Measurements from ENCODE around the gene EEF1AKMT3. TPM values are rescaled to one million over a fixed set of nuclear protein-coding genes. Genes with fewer than 3 reads are reported as not detected.
"Not testable (repeated sequence)": the region's sequence is repeated elsewhere in the genome, so short reads cannot be mapped to it uniquely, and the experiment has no call there.

The EEF1AKMT3 gene
- total and polyA plus RNA-seq, 2 experiments from 2014 or later = 1.3 to 5.3 TPM

- no peak for TF ChIP-seq ZNF462 (CRISPR knock-in tag; IDR thresholded peaks at IDR 0.05)
Observed at GRCh38 chr12:57816855-57817151, 44.4 kb downstream of the EEF1AKMT3 start (continued).

GRCh38 chr12:57817261-57817989 lies 45.0 kb downstream of the EEF1AKMT3 start:
- Mint-ChIP-seq H3K27ac (no peak overlapping the region), H3K4me3 (no peak overlapping the region), H3K4me1 (peaks cover 11% of the 10 kb centered on the region), H3K9me3 (no peaks in the 10 kb centered on the region), H3K36me3 (ENCODE audit: low read depth) (peaks cover 20% of the 10 kb centered on the region), H3K27me3 (ENCODE audit: insufficient read depth, low read depth, poor library complexity) (peaks cover 19% of the 10 kb centered on the region)
- Histone ChIP-seq H3K9me2 (ENCODE audit: insufficient read depth) (no peaks in the 10 kb centered on the region; the same call in 1 of the 2 replicates), H3K4me1 (ENCODE audit: insufficient read depth) (0 out of 2 replicates have a peak, but pooled peaks cover 5% of the 10 kb centered on the region), H3K4me3 (no peak overlapping the region), H3K27me3 (ENCODE audit: insufficient read depth) (no peaks in the 10 kb centered on the region), H3K79me2 (replicated peaks; ENCODE audit: insufficient read depth) (no peaks in the 10 kb centered on the region), H3K4me2 (no peak overlapping the region), H2AFZ (no peak overlapping the region), H3F3A (replicated peaks; ENCODE audit: low read depth) (peaks cover 7% of the 10 kb centered on the region; the same call in 1 of the 2 replicates), H3K36me3 (ENCODE audit: insufficient read depth) (no peaks in the 10 kb centered on the region), H4K20me1 (replicated peaks; ENCODE audit: insufficient read depth) (no peaks in the 10 kb centered on the region; the same call in 1 of the 2 replicates), H3K27ac (ENCODE audit: low read depth) (0 out of 2 replicates have a peak overlapping the region, but pooled peaks have one; percentile 39)
- ATAC-seq (no peak), DNase-seq (ENCODE audit: low spot score) (no peak)
- TF ChIP-seq ZNF331 (CRISPR knock-in tag; IDR thresholded peaks at IDR 0.05; ENCODE audit: low read depth) (no peak), NANOG (IDR thresholded peaks at IDR 0.05; ENCODE audit: borderline replicate concordance) (no peak), ZNF114 (CRISPR knock-in tag; IDR thresholded peaks at IDR 0.05) (no peak), CREB1 (CRISPR knock-in tag; IDR thresholded peaks at IDR 0.05; ENCODE audit: low read depth) (no peak), POLR2AphosphoS5 (IDR thresholded peaks at IDR 0.05; ENCODE audit: low read depth) (no peak)

- H3F3A ChIP-seq (replicated peaks; ENCODE audit: low read depth); H3K27ac Mint-ChIP-seq; H3K4me2 ChIP-seq; H3K36me3 ChIP-seq (ENCODE audit: insufficient read depth); H3K4me3 ChIP-seq; ATAC-seq; H2AFZ ChIP-seq; H3K4me3 Mint-ChIP-seq; H3K9me2 ChIP-seq (ENCODE audit: insufficient read depth); H3K9me3 Mint-ChIP-seq; DNase-seq (ENCODE audit: low spot score); H3K27me3 ChIP-seq (ENCODE audit: insufficient read depth); H3K79me2 ChIP-seq (replicated peaks; ENCODE audit: insufficient read depth); H3K4me1 ChIP-seq (ENCODE audit: insufficient read depth); H4K20me1 ChIP-seq (replicated peaks; ENCODE audit: insufficient read depth): not testable (repeated sequence)
- peaks cover 11% of the 10 kb centered on the region for H3K4me1 Mint-ChIP-seq
- H3K27ac ChIP-seq (ENCODE audit: low read depth) = 0 out of 2 replicates have a peak overlapping the region, but pooled peaks have one; percentile 39
- peaks cover 19% of the 10 kb centered on the region for H3K27me3 Mint-ChIP-seq (ENCODE audit: insufficient read depth, low read depth, poor library complexity)
- peaks cover 23% of the 10 kb centered on the region for H3K36me3 Mint-ChIP-seq (ENCODE audit: low read depth)
Observed at GRCh38 chr12:57817990-57818331, 45.5 kb downstream of the EEF1AKMT3 start.

GRCh38 chr12:57820119-57820518 lies 47.7 kb downstream of the EEF1AKMT3 start:
- H3K79me2 ChIP-seq (replicated peaks; ENCODE audit: insufficient read depth); H3K4me2 ChIP-seq; H3K27ac Mint-ChIP-seq; H4K20me1 ChIP-seq (replicated peaks; ENCODE audit: insufficient read depth); H3K27me3 ChIP-seq (ENCODE audit: insufficient read depth); H3K4me3 ChIP-seq; H3F3A ChIP-seq (replicated peaks; ENCODE audit: low read depth); H3K9me3 Mint-ChIP-seq; H3K4me1 ChIP-seq (ENCODE audit: insufficient read depth); H3K4me3 Mint-ChIP-seq; H3K4me1 Mint-ChIP-seq; H3K36me3 ChIP-seq (ENCODE audit: insufficient read depth); H3K27ac ChIP-seq (ENCODE audit: low read depth); ATAC-seq; DNase-seq (ENCODE audit: low spot score); H3K9me2 ChIP-seq (ENCODE audit: insufficient read depth); H2AFZ ChIP-seq: not testable (repeated sequence)
- H3K36me3 Mint-ChIP-seq (ENCODE audit: low read depth) = peaks cover 45% of the 10 kb centered on the region
- H3K27me3 Mint-ChIP-seq (ENCODE audit: insufficient read depth, low read depth, poor library complexity) = peaks cover 18% of the 10 kb centered on the region
